ENCODE data around the gene CREB5. TPM values are rescaled to one million over a fixed set of nuclear protein-coding genes. Genes with fewer than 3 reads are reported as not detected.

CREB5 gene
- total RNA-seq, 1 donor from 2014 or later = 4.6 TPM

GRCh38 chr7:28571405-28571804 lies 159.1 kb downstream of the CREB5 start:
- Mint-ChIP-seq H3K4me1 (ENCODE audit: low read depth) (peaks cover 7% of the 10 kb centered on the region), H3K4me3 (ENCODE audit: low read depth) (no peak overlapping the region), H3K9me3 (ENCODE audit: low read depth) (no peaks in the 10 kb centered on the region), H3K36me3 (ENCODE audit: insufficient read depth) (no peaks in the 10 kb centered on the region), H3K27me3 (peaks cover 12% of the 10 kb centered on the region), H3K27ac (no peak overlapping the region)
- TF ChIP-seq, protein P1, sequence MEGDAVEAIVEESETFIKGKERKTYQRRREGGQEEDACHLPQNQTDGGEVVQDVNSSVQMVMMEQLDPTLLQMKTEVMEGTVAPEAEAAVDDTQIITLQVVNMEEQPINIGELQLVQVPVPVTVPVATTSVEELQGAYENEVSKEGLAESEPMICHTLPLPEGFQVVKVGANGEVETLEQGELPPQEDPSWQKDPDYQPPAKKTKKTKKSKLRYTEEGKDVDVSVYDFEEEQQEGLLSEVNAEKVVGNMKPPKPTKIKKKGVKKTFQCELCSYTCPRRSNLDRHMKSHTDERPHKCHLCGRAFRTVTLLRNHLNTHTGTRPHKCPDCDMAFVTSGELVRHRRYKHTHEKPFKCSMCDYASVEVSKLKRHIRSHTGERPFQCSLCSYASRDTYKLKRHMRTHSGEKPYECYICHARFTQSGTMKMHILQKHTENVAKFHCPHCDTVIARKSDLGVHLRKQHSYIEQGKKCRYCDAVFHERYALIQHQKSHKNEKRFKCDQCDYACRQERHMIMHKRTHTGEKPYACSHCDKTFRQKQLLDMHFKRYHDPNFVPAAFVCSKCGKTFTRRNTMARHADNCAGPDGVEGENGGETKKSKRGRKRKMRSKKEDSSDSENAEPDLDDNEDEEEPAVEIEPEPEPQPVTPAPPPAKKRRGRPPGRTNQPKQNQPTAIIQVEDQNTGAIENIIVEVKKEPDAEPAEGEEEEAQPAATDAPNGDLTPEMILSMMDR (IDR thresholded peaks at IDR 0.05; ENCODE audit: unreplicated experiment) = no peak
- DNase-seq (ENCODE audit: low spot score, unreplicated experiment) = no peak

- TF ChIP-seq, protein P1 (IDR thresholded peaks at IDR 0.05; ENCODE audit: unreplicated experiment) = no peak
- Mint-ChIP-seq H3K4me3 (ENCODE audit: low read depth) (no peak overlapping the region), H3K27ac (peak overlapping the region; percentile 29), H3K9me3 (ENCODE audit: low read depth) (no peaks in the 10 kb centered on the region), H3K36me3 (ENCODE audit: insufficient read depth) (no peaks in the 10 kb centered on the region), H3K27me3 (peaks cover 12% of the 10 kb centered on the region), H3K4me1 (ENCODE audit: low read depth) (peaks cover 7% of the 10 kb centered on the region)
- DNase-seq (ENCODE audit: low spot score, unreplicated experiment) = no peak
Observed at GRCh38 chr7:28572321-28573058, 160.2 kb downstream of the CREB5 start.

GRCh38 chr7:28573059-28573553 lies 160.8 kb downstream of the CREB5 start:
- Mint-ChIP-seq H3K4me1 (ENCODE audit: low read depth) (peaks cover 7% of the 10 kb centered on the region), H3K9me3 (ENCODE audit: low read depth) (no peaks in the 10 kb centered on the region), H3K27ac (peak overlapping the region; percentile 29), H3K27me3 (peaks cover 12% of the 10 kb centered on the region), H3K4me3 (ENCODE audit: low read depth) (no peak overlapping the region), H3K36me3 (ENCODE audit: insufficient read depth) (no peaks in the 10 kb centered on the region)
- no peak for DNase-seq (ENCODE audit: low spot score, unreplicated experiment)
- TF ChIP-seq, protein P1 (IDR thresholded peaks at IDR 0.05; ENCODE audit: unreplicated experiment) = no peak

DNA sequence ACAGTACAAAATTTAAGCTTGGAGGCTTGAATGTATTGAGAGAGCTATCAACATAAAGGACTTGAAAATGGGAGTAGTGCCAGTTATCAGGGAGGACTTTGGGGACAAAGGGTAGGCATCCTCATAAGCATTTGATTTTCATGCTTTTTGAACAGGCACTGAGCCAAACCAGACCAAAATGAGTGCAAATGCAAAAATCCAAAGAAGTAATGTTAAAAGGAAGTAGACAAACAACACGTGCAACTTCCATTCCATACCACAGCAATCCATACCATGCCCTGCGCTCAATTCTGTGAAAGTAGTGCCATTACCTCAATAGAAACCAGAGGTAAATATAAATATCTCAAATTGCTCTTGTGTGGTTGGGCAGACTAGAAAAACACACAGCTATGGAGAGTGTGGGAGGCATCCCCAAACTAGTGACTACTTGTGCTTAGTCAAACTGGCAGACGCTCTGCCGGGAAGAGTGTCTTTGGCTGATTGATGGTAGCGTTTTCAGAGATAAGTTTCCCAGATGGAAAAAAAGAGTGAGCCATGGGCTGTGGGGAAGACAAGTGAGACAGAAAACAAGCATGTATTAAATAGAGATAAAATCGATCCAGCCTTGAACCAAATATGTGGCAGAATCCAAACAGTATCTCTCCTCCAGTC lies 161.5 kb downstream of the CREB5 start:
- Mint-ChIP-seq H3K4me3 (ENCODE audit: low read depth) (no peak overlapping the region), H3K36me3 (ENCODE audit: insufficient read depth) (no peaks in the 10 kb centered on the region), H3K27ac (no peak overlapping the region), H3K4me1 (ENCODE audit: low read depth) (peaks cover 7% of the 10 kb centered on the region), H3K9me3 (ENCODE audit: low read depth) (no peaks in the 10 kb centered on the region), H3K27me3 (peaks cover 12% of the 10 kb centered on the region)
- TF ChIP-seq, protein P1 (IDR thresholded peaks at IDR 0.05; ENCODE audit: unreplicated experiment) = no peak
- DNase-seq (ENCODE audit: low spot score, unreplicated experiment) = no peak

DNA sequence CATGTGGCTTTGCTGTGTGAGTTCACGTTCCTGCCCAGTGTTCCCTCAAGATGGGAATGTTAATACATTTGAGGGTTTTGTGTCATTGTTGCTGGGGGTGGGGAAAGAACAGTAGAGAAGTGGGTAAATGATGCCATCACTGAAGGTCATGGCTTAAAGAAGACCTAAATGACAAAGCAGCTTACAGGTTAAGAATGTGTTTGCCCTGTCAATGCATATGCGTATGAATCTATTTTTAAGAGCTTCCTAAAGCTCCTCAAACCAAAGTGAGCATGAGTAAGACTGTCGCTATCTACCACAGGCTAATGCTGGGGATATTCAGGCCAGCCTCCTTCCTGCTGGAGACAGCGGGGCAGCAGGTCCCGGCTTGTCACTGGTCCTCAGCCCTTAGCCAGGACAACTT lies 162.9 kb downstream of the CREB5 start:
- H3K36me3 Mint-ChIP-seq (ENCODE audit: insufficient read depth) = no peaks in the 10 kb centered on the region

More for the DNA sequence above, 162.9 kb downstream of the CREB5 start:
- no peaks in the 10 kb centered on the region for H3K9me3 Mint-ChIP-seq (ENCODE audit: low read depth)
- TF ChIP-seq, protein P1 (IDR thresholded peaks at IDR 0.05; ENCODE audit: unreplicated experiment) = no peak
- H3K27ac Mint-ChIP-seq = no peak overlapping the region
- H3K27me3 Mint-ChIP-seq = peaks cover 12% of the 10 kb centered on the region
- H3K4me1 Mint-ChIP-seq (ENCODE audit: low read depth) = peaks cover 7% of the 10 kb centered on the region
- no peak overlapping the region for H3K4me3 Mint-ChIP-seq (ENCODE audit: low read depth)
- DNase-seq (ENCODE audit: low spot score, unreplicated experiment) = no peak

Measured in progenitor cell of endocrine pancreas (in vitro differentiated cells).